SK-N-SH treated with all-trans-retinoic acid at 6 μM for 48 hours (cell line): ENCODE results near the gene ANTXR2.

Experiments used
- ATAC-seq: fragments of 200-7000 bp; cut with Tn5 transposase; 3 replicates; pipeline ENCODE4 v1.9.1; 2020; ENCODE audit warnings: mild to moderate bottlenecking, moderate library complexity
- ARNTL ChIP-seq: fragments of 450-650 bp; formaldehyde crosslinking; IDR thresholded peaks from 2 replicates; pipeline ENCODE4 v1.5.0; 2020; ENCODE audit warnings: low read depth, mild to moderate bottlenecking, moderate library complexity, borderline replicate concordance
- BACH2 ChIP-seq: fragments of 250-450 bp; sonication (Bioruptor Pico); IDR thresholded peaks from 2 replicates; pipeline ENCODE4 v1.9.0; 2021; ENCODE audit warnings: mild to moderate bottlenecking, borderline replicate concordance
- CSDC2 ChIP-seq: fragments of 250-450 bp; sonication (Bioruptor Pico); IDR thresholded peaks from 2 replicates; pipeline ENCODE4 v1.5.0; 2020; ENCODE audit warnings: mild to moderate bottlenecking, moderate library complexity
- ESRRG ChIP-seq: fragments of 250-450 bp; sonication (Bioruptor Pico); IDR thresholded peaks from 2 replicates; pipeline ENCODE4 v1.6.1; 2021; ENCODE audit warnings: mild to moderate bottlenecking
- GLIS3 ChIP-seq: fragments of 250-450 bp; sonication (Bioruptor Pico); IDR thresholded peaks from 2 replicates; pipeline ENCODE4 v1.5.0; 2020; ENCODE audit warnings: mild to moderate bottlenecking, moderate library complexity
- ISL1 ChIP-seq: fragments of 250-450 bp; sonication (Bioruptor Pico); IDR thresholded peaks from 2 replicates; pipeline ENCODE4 v2.1.2; 2022; ENCODE audit warnings: mild to moderate bottlenecking, moderate library complexity
- OSR1 ChIP-seq: fragments of 250-450 bp; sonication (Bioruptor Pico); IDR thresholded peaks from 2 replicates; pipeline ENCODE4 v1.8.0; 2022; ENCODE audit warnings: moderate library complexity, mild to moderate bottlenecking, inconsistent platforms
- PPARA ChIP-seq: fragments of 250-450 bp; sonication (Bioruptor Pico); IDR thresholded peaks from 2 replicates; pipeline ENCODE4 v1.5.0; 2020; ENCODE audit warnings: mild to moderate bottlenecking, borderline replicate concordance
- RARB ChIP-seq: fragments of 250-450 bp; sonication (Bioruptor Pico); IDR thresholded peaks from 2 replicates; pipeline ENCODE4 v1.8.0; 2021; ENCODE audit warnings: mild to moderate bottlenecking, moderate library complexity
- SNAI2 ChIP-seq: fragments of 250-450 bp; sonication (Bioruptor Pico); IDR thresholded peaks from 2 replicates; pipeline ENCODE4 v1.5.0; 2020; ENCODE audit warnings: mild to moderate bottlenecking, moderate library complexity
- TCF4 ChIP-seq: fragments of 250-450 bp; sonication (Bioruptor Pico); IDR thresholded peaks from 2 replicates; pipeline ENCODE4 v1.8.0; 2021; ENCODE audit warnings: mild to moderate bottlenecking, moderate library complexity, borderline replicate concordance
- TOX ChIP-seq: fragments of 250-450 bp; sonication (Bioruptor Pico); IDR thresholded peaks from 2 replicates; pipeline ENCODE4 v1.8.0; 2021; ENCODE audit warnings: mild to moderate bottlenecking, moderate library complexity, borderline replicate concordance
- ZFP3 ChIP-seq: fragments of 250-450 bp; sonication (Bioruptor Pico); IDR thresholded peaks from 2 replicates; pipeline ENCODE4 v1.5.0; 2020; ENCODE audit warnings: mild to moderate bottlenecking, moderate library complexity
- ZFP30 ChIP-seq: fragments of 450-650 bp; formaldehyde crosslinking; IDR thresholded peaks from 2 replicates; pipeline ENCODE4 v1.5.0; 2022; ENCODE audit warnings: mild to moderate bottlenecking, moderate library complexity
- ZNF565 ChIP-seq: fragments of 450-650 bp; formaldehyde crosslinking; conservative IDR thresholded peaks from 2 replicates; pipeline ENCODE4 v1.5.0; 2020; ENCODE audit warnings: low read depth, mild to moderate bottlenecking, moderate library complexity
- ZNF70 ChIP-seq: fragments of 450-650 bp; formaldehyde crosslinking; IDR thresholded peaks from 2 replicates; pipeline ENCODE4 v1.5.0; 2020; ENCODE audit warnings: mild to moderate bottlenecking, moderate library complexity
- ZNF8 ChIP-seq: fragments of 450-650 bp; formaldehyde crosslinking; IDR thresholded peaks from 2 replicates; pipeline ENCODE4 v1.5.0; 2020; ENCODE audit warnings: mild to moderate bottlenecking, moderate library complexity
- TF ChIP-seq, protein P1 (sequence below): fragments of 250-450 bp; sonication (Bioruptor Pico); IDR thresholded peaks from 2 replicates; pipeline ENCODE4 v1.5.1; 2020; ENCODE audit warnings: low read depth, mild to moderate bottlenecking, moderate library complexity
- TF ChIP-seq, protein P2 (sequence below): fragments of 250-450 bp; sonication (Bioruptor Pico); IDR thresholded peaks from 2 replicates; pipeline ENCODE4 v1.5.1; 2021; ENCODE audit warnings: mild to moderate bottlenecking, moderate library complexity
- TF ChIP-seq, protein P3 (sequence below): fragments of 250-450 bp; sonication (Bioruptor Pico); IDR thresholded peaks from 2 replicates; pipeline ENCODE4 v1.8.0; 2020; ENCODE audit warnings: mild to moderate bottlenecking, moderate library complexity, borderline replicate concordance
- TF ChIP-seq, protein P4 (sequence below): fragments of 250-450 bp; sonication (Bioruptor Pico); IDR thresholded peaks from 2 replicates; pipeline ENCODE4 v1.8.0; 2021; ENCODE audit warnings: low read depth, mild to moderate bottlenecking, moderate library complexity, borderline replicate concordance
- TF ChIP-seq, protein P5 (sequence below): fragments of 250-450 bp; sonication (Bioruptor Pico); IDR thresholded peaks from 2 replicates; pipeline ENCODE4 v1.5.0; 2020; ENCODE audit warnings: mild to moderate bottlenecking, moderate library complexity

ANTXR2 gene

DNA sequence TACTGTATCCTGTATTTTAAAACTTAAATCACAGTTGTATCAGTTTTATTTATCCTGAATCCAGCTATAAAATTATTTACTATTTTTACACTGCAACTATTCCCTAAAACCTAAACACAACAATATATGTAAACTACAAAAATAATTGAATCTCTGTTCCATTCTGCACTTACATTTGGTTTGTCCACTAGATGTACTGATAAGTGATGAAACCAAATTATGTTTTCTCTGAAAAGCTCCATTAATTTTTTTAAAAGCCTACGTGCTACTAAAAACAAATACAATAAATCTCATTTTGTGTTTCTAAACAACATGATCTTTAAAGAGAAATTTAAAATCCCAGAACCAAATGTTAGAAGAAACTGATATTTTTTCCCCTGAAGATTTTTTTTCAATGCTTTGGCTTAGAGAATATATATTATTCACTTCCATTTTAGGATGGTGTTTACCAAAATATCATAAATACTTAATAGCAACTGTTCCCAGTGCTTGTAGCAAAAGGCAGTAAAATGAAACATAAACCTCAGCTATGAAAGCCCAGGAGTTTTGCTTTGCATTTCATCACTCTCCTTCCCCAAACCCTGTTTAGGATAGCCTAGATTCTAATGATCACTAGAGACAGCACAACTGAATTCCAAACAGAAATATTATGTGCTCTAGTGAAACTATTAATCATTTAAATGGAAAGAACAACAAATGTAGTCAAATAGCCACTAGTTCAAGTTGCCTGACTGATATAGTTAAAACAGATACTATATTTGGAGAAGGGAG is 19.7 kb downstream of the ANTXR2 start:
- TF ChIP-seq TOX (CRISPR knock-in tag) (0 out of 2 replicates have a peak, but pooled peaks have one; percentile 12), ZFP30 (no peak)
- TF ChIP-seq, all 23 proteins: peak for 1
- ATAC-seq: peak; percentile 60

DNA sequence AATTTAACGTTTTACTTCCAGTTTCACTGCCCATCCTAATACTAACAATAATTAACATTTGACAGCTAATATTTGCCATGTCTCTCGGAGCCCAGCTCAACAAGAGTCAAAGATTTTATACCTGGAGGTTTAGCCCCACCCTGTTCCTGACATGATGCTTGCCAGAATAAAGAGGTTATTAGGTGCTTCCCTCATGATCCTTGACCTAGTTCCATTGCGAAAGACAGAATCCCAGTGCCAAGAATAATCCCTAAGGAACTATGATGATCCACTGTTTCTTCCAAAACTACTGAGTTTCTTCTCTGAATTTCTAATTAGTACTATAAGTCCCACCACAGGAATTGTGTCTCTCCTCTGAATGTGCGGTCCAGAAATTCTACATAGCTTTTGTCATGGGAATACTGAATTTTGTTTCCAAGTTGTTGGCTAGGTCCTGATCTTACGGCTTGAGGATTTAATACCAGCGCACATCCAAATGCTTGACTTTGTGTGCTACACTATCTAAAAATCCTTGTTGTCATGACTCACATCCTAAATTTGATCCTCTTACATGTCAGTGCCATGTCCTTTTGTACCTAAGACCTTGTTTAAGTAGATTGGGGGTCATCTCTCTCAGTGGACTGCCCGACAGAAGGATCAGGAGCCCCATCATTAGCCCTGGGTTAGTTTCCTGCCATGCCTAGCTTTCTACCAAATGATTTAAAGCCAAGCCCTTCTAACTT is 23.1 kb downstream of the ANTXR2 start:
- ATAC-seq: no peak
- TF ChIP-seq ISL1 (no peak), ARNTL (CRISPR knock-in tag) (no peak)

DNA sequence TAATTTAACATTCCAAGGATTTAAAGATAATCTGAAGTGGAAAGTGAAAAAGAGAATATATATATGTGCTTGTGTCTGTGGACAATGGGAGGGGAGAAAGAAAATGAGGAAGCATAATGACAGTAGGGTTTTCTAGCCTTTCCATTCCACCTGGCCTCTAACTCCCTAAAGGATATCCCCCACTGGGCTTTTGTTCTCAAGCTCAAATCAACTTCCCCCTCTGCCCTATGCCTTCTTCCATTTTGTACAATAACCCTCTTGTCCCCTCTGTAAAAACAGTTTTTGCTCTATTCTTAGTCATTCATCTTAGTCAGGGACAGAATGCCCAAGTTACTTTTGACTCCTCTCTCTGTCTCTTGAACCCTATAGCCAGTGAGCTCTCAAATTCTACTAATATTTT is 23.6 kb downstream of the ANTXR2 start:
- ATAC-seq: no peak
- TF ChIP-seq TCF4 (no peak), PPARA (no peak), ISL1 (no peak), CSDC2 (CRISPR knock-in tag) (no peak), ZFP3 (CRISPR knock-in tag) (no peak), ZNF70 (CRISPR knock-in tag) (no peak), ZFP30 (no peak), GLIS3 (no peak), OSR1 (no peak), ZNF8 (CRISPR knock-in tag) (no peak), ARNTL (CRISPR knock-in tag) (no peak)
- TF ChIP-seq, protein P1, sequence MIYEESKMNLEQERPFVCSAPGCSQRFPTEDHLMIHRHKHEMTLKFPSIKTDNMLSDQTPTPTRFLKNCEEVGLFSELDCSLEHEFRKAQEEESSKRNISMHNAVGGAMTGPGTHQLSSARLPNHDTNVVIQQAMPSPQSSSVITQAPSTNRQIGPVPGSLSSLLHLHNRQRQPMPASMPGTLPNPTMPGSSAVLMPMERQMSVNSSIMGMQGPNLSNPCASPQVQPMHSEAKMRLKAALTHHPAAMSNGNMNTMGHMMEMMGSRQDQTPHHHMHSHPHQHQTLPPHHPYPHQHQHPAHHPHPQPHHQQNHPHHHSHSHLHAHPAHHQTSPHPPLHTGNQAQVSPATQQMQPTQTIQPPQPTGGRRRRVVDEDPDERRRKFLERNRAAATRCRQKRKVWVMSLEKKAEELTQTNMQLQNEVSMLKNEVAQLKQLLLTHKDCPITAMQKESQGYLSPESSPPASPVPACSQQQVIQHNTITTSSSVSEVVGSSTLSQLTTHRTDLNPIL (CRISPR knock-in tag): no peak
- TF ChIP-seq, protein P2, sequence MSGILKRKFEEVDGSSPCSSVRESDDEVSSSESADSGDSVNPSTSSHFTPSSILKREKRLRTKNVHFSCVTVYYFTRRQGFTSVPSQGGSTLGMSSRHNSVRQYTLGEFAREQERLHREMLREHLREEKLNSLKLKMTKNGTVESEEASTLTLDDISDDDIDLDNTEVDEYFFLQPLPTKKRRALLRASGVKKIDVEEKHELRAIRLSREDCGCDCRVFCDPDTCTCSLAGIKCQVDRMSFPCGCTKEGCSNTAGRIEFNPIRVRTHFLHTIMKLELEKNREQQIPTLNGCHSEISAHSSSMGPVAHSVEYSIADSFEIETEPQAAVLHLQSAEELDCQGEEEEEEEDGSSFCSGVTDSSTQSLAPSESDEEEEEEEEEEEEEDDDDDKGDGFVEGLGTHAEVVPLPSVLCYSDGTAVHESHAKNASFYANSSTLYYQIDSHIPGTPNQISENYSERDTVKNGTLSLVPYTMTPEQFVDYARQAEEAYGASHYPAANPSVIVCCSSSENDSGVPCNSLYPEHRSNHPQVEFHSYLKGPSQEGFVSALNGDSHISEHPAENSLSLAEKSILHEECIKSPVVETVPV (CRISPR knock-in tag): no peak

DNA sequence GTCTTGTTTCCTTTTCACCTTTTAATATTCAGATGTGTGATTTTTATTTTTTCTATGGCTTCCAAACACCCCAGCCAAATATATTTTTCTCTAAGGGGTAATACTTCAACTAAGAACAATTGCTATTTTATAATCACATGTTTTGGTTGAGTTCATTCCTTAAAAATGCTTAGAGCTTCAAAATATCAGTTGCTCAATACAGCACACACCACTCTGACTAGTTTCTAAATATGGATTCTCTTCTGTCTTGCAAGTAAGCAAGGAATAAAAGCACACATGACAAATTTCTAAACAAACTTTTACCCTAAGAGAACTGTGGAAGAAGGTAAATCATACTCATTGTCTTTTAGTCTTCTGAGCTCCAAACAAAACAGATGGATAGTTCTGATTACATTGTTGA is 27.2 kb downstream of the ANTXR2 start:
- TF ChIP-seq ARNTL (CRISPR knock-in tag) (no peak), GLIS3 (no peak), OSR1 (no peak), ZFP3 (CRISPR knock-in tag) (no peak), BACH2 (no peak), ISL1 (no peak), SNAI2 (CRISPR knock-in tag) (no peak), ZNF70 (CRISPR knock-in tag) (no peak), TCF4 (no peak), ESRRG (CRISPR knock-in tag) (no peak), CSDC2 (CRISPR knock-in tag) (no peak), ZNF565 (CRISPR knock-in tag) (no peak), ZFP30 (no peak), RARB (CRISPR knock-in tag) (no peak)
- TF ChIP-seq, protein P3, sequence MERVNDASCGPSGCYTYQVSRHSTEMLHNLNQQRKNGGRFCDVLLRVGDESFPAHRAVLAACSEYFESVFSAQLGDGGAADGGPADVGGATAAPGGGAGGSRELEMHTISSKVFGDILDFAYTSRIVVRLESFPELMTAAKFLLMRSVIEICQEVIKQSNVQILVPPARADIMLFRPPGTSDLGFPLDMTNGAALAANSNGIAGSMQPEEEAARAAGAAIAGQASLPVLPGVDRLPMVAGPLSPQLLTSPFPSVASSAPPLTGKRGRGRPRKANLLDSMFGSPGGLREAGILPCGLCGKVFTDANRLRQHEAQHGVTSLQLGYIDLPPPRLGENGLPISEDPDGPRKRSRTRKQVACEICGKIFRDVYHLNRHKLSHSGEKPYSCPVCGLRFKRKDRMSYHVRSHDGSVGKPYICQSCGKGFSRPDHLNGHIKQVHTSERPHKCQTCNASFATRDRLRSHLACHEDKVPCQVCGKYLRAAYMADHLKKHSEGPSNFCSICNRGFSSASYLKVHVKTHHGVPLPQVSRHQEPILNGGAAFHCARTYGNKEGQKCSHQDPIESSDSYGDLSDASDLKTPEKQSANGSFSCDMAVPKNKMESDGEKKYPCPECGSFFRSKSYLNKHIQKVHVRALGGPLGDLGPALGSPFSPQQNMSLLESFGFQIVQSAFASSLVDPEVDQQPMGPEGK (CRISPR knock-in tag): no peak
- TF ChIP-seq, protein P4, sequence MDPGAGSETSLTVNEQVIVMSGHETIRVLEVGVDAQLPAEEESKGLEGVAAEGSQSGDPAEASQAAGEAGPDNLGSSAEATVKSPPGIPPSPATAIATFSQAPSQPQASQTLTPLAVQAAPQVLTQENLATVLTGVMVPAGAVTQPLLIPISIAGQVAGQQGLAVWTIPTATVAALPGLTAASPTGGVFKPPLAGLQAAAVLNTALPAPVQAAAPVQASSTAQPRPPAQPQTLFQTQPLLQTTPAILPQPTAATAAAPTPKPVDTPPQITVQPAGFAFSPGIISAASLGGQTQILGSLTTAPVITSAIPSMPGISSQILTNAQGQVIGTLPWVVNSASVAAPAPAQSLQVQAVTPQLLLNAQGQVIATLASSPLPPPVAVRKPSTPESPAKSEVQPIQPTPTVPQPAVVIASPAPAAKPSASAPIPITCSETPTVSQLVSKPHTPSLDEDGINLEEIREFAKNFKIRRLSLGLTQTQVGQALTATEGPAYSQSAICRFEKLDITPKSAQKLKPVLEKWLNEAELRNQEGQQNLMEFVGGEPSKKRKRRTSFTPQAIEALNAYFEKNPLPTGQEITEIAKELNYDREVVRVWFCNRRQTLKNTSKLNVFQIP (CRISPR knock-in tag): no peak
- TF ChIP-seq, protein P2 (CRISPR knock-in tag): no peak
- TF ChIP-seq, protein P5, sequence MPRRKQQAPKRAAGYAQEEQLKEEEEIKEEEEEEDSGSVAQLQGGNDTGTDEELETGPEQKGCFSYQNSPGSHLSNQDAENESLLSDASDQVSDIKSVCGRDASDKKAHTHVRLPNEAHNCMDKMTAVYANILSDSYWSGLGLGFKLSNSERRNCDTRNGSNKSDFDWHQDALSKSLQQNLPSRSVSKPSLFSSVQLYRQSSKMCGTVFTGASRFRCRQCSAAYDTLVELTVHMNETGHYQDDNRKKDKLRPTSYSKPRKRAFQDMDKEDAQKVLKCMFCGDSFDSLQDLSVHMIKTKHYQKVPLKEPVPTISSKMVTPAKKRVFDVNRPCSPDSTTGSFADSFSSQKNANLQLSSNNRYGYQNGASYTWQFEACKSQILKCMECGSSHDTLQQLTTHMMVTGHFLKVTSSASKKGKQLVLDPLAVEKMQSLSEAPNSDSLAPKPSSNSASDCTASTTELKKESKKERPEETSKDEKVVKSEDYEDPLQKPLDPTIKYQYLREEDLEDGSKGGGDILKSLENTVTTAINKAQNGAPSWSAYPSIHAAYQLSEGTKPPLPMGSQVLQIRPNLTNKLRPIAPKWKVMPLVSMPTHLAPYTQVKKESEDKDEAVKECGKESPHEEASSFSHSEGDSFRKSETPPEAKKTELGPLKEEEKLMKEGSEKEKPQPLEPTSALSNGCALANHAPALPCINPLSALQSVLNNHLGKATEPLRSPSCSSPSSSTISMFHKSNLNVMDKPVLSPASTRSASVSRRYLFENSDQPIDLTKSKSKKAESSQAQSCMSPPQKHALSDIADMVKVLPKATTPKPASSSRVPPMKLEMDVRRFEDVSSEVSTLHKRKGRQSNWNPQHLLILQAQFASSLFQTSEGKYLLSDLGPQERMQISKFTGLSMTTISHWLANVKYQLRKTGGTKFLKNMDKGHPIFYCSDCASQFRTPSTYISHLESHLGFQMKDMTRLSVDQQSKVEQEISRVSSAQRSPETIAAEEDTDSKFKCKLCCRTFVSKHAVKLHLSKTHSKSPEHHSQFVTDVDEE (CRISPR knock-in tag): no peak
- TF ChIP-seq, protein P1 (CRISPR knock-in tag): no peak
- ATAC-seq: no peak
